Measurements from ENCODE around the gene TAF1C. TPM values are rescaled to one million over a fixed set of nuclear protein-coding genes. Genes with fewer than 3 reads are reported as not detected.

Gene TAF1C
- total RNA-seq, 1 experiment from 2014 or later = 89.7 TPM

- H3K27ac Mint-ChIP-seq = no peak overlapping the region
- CTCF ChIA-PET = interaction anchor here (1.0 to 1.8 kb wide), 6 partner anchors 8 to 300 kb away, joined by 3 to 11 read pairs (median 4); partner anchors contain the start of gene ATP2C2
Measured at GRCh38 chr16:84183572-84183875, 3.3 kb downstream of the TAF1C start.

GRCh38 chr16:84182680-84183571 lies 3.9 kb downstream of the TAF1C start:
- no peak for TF ChIP-seq E2F1 (CRISPR knock-in tag; IDR thresholded peaks at IDR 0.05)
- TF ChIP-seq, protein P1, sequence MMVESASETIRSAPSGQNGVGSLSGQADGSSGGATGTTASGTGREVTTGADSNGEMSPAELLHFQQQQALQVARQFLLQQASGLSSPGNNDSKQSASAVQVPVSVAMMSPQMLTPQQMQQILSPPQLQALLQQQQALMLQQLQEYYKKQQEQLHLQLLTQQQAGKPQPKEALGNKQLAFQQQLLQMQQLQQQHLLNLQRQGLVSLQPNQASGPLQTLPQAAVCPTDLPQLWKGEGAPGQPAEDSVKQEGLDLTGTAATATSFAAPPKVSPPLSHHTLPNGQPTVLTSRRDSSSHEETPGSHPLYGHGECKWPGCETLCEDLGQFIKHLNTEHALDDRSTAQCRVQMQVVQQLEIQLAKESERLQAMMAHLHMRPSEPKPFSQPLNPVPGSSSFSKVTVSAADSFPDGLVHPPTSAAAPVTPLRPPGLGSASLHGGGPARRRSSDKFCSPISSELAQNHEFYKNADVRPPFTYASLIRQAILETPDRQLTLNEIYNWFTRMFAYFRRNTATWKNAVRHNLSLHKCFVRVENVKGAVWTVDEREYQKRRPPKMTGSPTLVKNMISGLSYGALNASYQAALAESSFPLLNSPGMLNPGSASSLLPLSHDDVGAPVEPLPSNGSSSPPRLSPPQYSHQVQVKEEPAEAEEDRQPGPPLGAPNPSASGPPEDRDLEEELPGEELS (CRISPR knock-in tag; IDR thresholded peaks at IDR 0.05) = no peak
- TF ChIP-seq ZNF671 (CRISPR knock-in tag; IDR thresholded peaks at IDR 0.05) = no peak
- TF ChIP-seq CREM (CRISPR knock-in tag; IDR thresholded peaks at IDR 0.05) = no peak
- no peak for TF ChIP-seq ERG (CRISPR knock-in tag; IDR thresholded peaks at IDR 0.05)
- no peak for TF ChIP-seq TEAD4 (CRISPR knock-in tag; IDR thresholded peaks at IDR 0.05)
- TF ChIP-seq STAT6 (CRISPR knock-in tag; conservative IDR thresholded peaks at IDR 0.05; ENCODE audit: low read depth) = no peak
- TF ChIP-seq, protein P2, sequence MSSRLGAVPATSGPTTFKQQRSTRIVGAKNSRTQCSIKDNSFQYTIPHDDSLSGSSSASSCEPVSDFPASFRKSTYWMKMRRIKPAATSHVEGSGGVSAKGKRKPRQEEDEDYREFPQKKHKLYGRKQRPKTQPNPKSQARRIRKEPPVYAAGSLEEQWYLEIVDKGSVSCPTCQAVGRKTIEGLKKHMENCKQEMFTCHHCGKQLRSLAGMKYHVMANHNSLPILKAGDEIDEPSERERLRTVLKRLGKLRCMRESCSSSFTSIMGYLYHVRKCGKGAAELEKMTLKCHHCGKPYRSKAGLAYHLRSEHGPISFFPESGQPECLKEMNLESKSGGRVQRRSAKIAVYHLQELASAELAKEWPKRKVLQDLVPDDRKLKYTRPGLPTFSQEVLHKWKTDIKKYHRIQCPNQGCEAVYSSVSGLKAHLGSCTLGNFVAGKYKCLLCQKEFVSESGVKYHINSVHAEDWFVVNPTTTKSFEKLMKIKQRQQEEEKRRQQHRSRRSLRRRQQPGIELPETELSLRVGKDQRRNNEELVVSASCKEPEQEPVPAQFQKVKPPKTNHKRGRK (CRISPR knock-in tag; IDR thresholded peaks at IDR 0.05; ENCODE audit: borderline replicate concordance) = no peak
- no peak for TF ChIP-seq ZBTB21 (CRISPR knock-in tag; IDR thresholded peaks at IDR 0.05; ENCODE audit: borderline replicate concordance)
- TF ChIP-seq JUN (CRISPR knock-in tag; IDR thresholded peaks at IDR 0.05) = no peak
- no peak for TF ChIP-seq CBFB (CRISPR knock-in tag; IDR thresholded peaks at IDR 0.05; ENCODE audit: low read depth)
- TF ChIP-seq ZNF396 (CRISPR knock-in tag; IDR thresholded peaks at IDR 0.05; ENCODE audit: borderline replicate concordance) = no peak
- DNase-seq (ENCODE audit: low spot score) = no peak
- Mint-ChIP-seq H3K9me3 (no peaks in the 10 kb centered on the region), H3K36me3 (peaks cover 26% of the 10 kb centered on the region; the same call in 1 of the 2 replicates), H3K4me1 (peaks cover 9% of the 10 kb centered on the region; the same call in 1 of the 2 replicates), H3K27ac (no peak overlapping the region), H3K4me3 (no peak overlapping the region), H3K27me3 (ENCODE audit: low read depth) (no peaks in the 10 kb centered on the region)
- ChIA-PET POLR2A (no interaction called here), CTCF (interaction anchor here (0.6 to 1.8 kb wide), 5 partner anchors 7 to 301 kb away, joined by 3 to 5 read pairs (median 4); partner anchors contain the start of gene ATP2C2)
- no peak for ATAC-seq

More at GRCh38 chr16:84183572-84183875, 3.3 kb downstream of the TAF1C start:
- POLR2A ChIA-PET = no interaction called here
- DNase-seq (ENCODE audit: low spot score) (no peak), ATAC-seq (no peak)
- peaks cover 9% of the 10 kb centered on the region; the same call in 1 of the 2 replicates for H3K4me1 Mint-ChIP-seq
- no peaks in the 10 kb centered on the region for H3K27me3 Mint-ChIP-seq (ENCODE audit: low read depth)
- no peak overlapping the region for H3K4me3 Mint-ChIP-seq
- peaks cover 20% of the 10 kb centered on the region; the same call in 1 of the 2 replicates for H3K36me3 Mint-ChIP-seq
- TF ChIP-seq, protein P2 (CRISPR knock-in tag; IDR thresholded peaks at IDR 0.05; ENCODE audit: borderline replicate concordance) = no peak
- TF ChIP-seq ZNF671 (CRISPR knock-in tag; IDR thresholded peaks at IDR 0.05) (no peak), NFYB (CRISPR knock-in tag; conservative IDR thresholded peaks at IDR 0.05; ENCODE audit: low read depth) (no peak)
- H3K9me3 Mint-ChIP-seq = no peaks in the 10 kb centered on the region
